Measurements from ENCODE around the gene BAIAP2.

- no peak for TF ChIP-seq EZH2 (IDR thresholded peaks at IDR 0.05; ENCODE audit: borderline replicate concordance, low read depth, low read length, severe bottlenecking)
- TF ChIP-seq, protein P1, sequence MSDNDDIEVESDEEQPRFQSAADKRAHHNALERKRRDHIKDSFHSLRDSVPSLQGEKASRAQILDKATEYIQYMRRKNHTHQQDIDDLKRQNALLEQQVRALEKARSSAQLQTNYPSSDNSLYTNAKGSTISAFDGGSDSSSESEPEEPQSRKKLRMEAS (IDR thresholded peaks at IDR 0.05; ENCODE audit: insufficient read depth, insufficient read length) = no peak
- TF ChIP-seq JUN (IDR thresholded peaks at IDR 0.05; ENCODE audit: borderline replicate concordance, insufficient read depth, insufficient read length, low read depth) = no peak
- TF ChIP-seq, protein P2, sequence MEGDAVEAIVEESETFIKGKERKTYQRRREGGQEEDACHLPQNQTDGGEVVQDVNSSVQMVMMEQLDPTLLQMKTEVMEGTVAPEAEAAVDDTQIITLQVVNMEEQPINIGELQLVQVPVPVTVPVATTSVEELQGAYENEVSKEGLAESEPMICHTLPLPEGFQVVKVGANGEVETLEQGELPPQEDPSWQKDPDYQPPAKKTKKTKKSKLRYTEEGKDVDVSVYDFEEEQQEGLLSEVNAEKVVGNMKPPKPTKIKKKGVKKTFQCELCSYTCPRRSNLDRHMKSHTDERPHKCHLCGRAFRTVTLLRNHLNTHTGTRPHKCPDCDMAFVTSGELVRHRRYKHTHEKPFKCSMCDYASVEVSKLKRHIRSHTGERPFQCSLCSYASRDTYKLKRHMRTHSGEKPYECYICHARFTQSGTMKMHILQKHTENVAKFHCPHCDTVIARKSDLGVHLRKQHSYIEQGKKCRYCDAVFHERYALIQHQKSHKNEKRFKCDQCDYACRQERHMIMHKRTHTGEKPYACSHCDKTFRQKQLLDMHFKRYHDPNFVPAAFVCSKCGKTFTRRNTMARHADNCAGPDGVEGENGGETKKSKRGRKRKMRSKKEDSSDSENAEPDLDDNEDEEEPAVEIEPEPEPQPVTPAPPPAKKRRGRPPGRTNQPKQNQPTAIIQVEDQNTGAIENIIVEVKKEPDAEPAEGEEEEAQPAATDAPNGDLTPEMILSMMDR (IDR thresholded peaks at IDR 0.05; ENCODE audit: extremely low read depth in 1 of 2, insufficient read depth in 1 of 2, low read depth in 1 of 2, low read length in 2 of 2) = no peak
- TF ChIP-seq POLR2AphosphoS5 (IDR thresholded peaks at IDR 0.05; ENCODE audit: insufficient read depth, low read depth, low read length) = no peak
- no peak for TF ChIP-seq POLR2A (IDR thresholded peaks at IDR 0.05; ENCODE audit: low read depth, low read length)
- TF ChIP-seq FOS (IDR thresholded peaks at IDR 0.05; ENCODE audit: borderline replicate concordance, insufficient read depth, low read length) = no peak
These were observed 21.4 kb downstream of the BAIAP2 start for GRCh38 chr17:81056312-81056711.

Data from endothelial cell of umbilical vein (primary cell).